CD4-positive, alpha-beta T cell treated with Interleukin-17A for 1 hour (primary cell): Measurements from ENCODE around the gene SH3PXD2B.
A peak's percentile ranks its signal among the peaks of the same experiment; 100 is the strongest.

ENCODE experiments used
- DNase-seq: peaks from one replicate; pipeline ENCODE4 v3.0.0-alpha.2; 2020

Gene SH3PXD2B

GRCh38 chr5:172452398-172453205, 1.7 kb downstream of the SH3PXD2B start:
- DNase-seq: no peak

- DNase-seq: no peak
Measured at GRCh38 chr5:172451771-172452197, 2.5 kb downstream of the SH3PXD2B start.

GRCh38 chr5:172450861-172451695, 3.2 kb downstream of the SH3PXD2B start:
- DNase-seq: peak; percentile 40

- no peak for DNase-seq
Measured at GRCh38 chr5:172450453-172450852, 3.9 kb downstream of the SH3PXD2B start.

GRCh38 chr5:172448999-172449398, 5.3 kb downstream of the SH3PXD2B start:
- no peak for DNase-seq

- DNase-seq: no peak
Measured at GRCh38 chr5:172447646-172448365, 6.5 kb downstream of the SH3PXD2B start.

GRCh38 chr5:172446336-172447051, 7.8 kb downstream of the SH3PXD2B start:
- no peak for DNase-seq

GRCh38 chr5:172445866-172446265, 8.5 kb downstream of the SH3PXD2B start:
- no peak for DNase-seq

GRCh38 chr5:172444626-172445365, 9.5 kb downstream of the SH3PXD2B start:
- DNase-seq: no peak

GRCh38 chr5:172444110-172444510, 10.2 kb downstream of the SH3PXD2B start:
- no peak for DNase-seq

- DNase-seq: no peak
Measured at GRCh38 chr5:172443441-172444109, 10.8 kb downstream of the SH3PXD2B start.

GRCh38 chr5:172442592-172442991, 11.7 kb downstream of the SH3PXD2B start:
- DNase-seq: no peak

- no peak for DNase-seq
Measured at GRCh38 chr5:172441262-172441751, 13.0 kb downstream of the SH3PXD2B start.

- no peak for DNase-seq
Measured at GRCh38 chr5:172440486-172440885, 13.8 kb downstream of the SH3PXD2B start.

- DNase-seq: no peak
Measured at GRCh38 chr5:172439785-172440477, 14.4 kb downstream of the SH3PXD2B start.

- DNase-seq: no peak
Measured at GRCh38 chr5:172438319-172438668, 16.0 kb downstream of the SH3PXD2B start.

- no peak for DNase-seq
Measured at GRCh38 chr5:172437445-172438318, 16.6 kb downstream of the SH3PXD2B start.

GRCh38 chr5:172436879-172437369, 17.4 kb downstream of the SH3PXD2B start:
- no peak for DNase-seq
